Neuronal stem cell (in vitro differentiated cells): ENCODE results near the gene LOXHD1.

ENCODE experiments used
- DNase-seq: peaks from one replicate; pipeline ENCODE4 v3.0.0-alpha.2; 2013; ENCODE audit warnings: low spot score
- H2AFZ ChIP-seq: one replicate; pipeline ENCODE4 v1.6.1; 2013; ENCODE audit warnings: mild to moderate bottlenecking, low read length, inconsistent platforms
- H2AK5ac ChIP-seq: 2 replicates; pipeline ENCODE4 v1.6.1; 2013; ENCODE audit warnings: low read depth, mild to moderate bottlenecking, inconsistent platforms, low read length, moderate library complexity, mixed read lengths
- H2BK120ac ChIP-seq: 2 replicates; pipeline ENCODE4 v1.6.1; 2013; ENCODE audit warnings: low read depth, mild to moderate bottlenecking, inconsistent platforms, low read length, moderate library complexity, mixed read lengths
- H2BK12ac ChIP-seq: one replicate; pipeline ENCODE4 v1.6.1; 2013; ENCODE audit warnings: low read length, inconsistent platforms
- H2BK15ac ChIP-seq: 2 replicates; pipeline ENCODE4 v1.6.1; 2013; ENCODE audit warnings: mild to moderate bottlenecking, low read length, inconsistent platforms, mixed read lengths
- H2BK5ac ChIP-seq: one replicate; pipeline ENCODE4 v1.6.1; 2013; ENCODE audit warnings: inconsistent platforms, mild to moderate bottlenecking, low read length, moderate library complexity
- H3K14ac ChIP-seq: one replicate; pipeline ENCODE4 v1.6.1; 2013; ENCODE audit warnings: low read length, inconsistent platforms
- H3K18ac ChIP-seq: 2 replicates; pipeline ENCODE4 v1.6.1; 2013; ENCODE audit warnings: low read length, inconsistent platforms
- H3K23ac ChIP-seq: 2 replicates; pipeline ENCODE4 v1.6.1; 2013; ENCODE audit warnings: low read depth, mild to moderate bottlenecking, mixed read lengths, low read length, inconsistent platforms; ENCODE audit not compliant: poor library complexity
- H3K27ac ChIP-seq: replicated peaks from 3 replicates; pipeline ENCODE4 v1.5.1; 2013; ENCODE audit warnings: low read length, inconsistent platforms
- H3K27me3 ChIP-seq, 3 experiments: 2 replicates each; pipeline ENCODE4 v1.6.1; 2013; ENCODE audit warnings: low read length in 3 of 3, mild to moderate bottlenecking in 2 of 3, inconsistent platforms in 1 of 3, low read depth in 1 of 3, mixed read lengths in 1 of 3, moderate library complexity in 1 of 3; ENCODE audit not compliant: control insufficient read depth in 3 of 3, insufficient read depth in 3 of 3
- H3K36me3 ChIP-seq, 2 donors: replicated peaks in 1 of 2; 2 replicates each; pipeline ENCODE4 v1.6.1; 2013; ENCODE audit warnings: low read length in 2 of 2; ENCODE audit not compliant: control insufficient read depth in 2 of 2, insufficient read depth in 2 of 2
- H3K4ac ChIP-seq: 2 replicates; pipeline ENCODE4 v1.6.1; 2013; ENCODE audit warnings: inconsistent platforms, mild to moderate bottlenecking, low read length, moderate library complexity
- H3K4me1 ChIP-seq, 2 donors: 1 replicate in 1 of 2; 2 replicates in 1 of 2; pipeline ENCODE4 v1.6.1; 2013; ENCODE audit warnings: low read length in 2 of 2, low read depth in 1 of 2; ENCODE audit not compliant: control insufficient read depth in 2 of 2, insufficient read depth in 1 of 2
- H3K4me2 ChIP-seq: one replicate; pipeline ENCODE4 v1.6.1; 2013; ENCODE audit warnings: mild to moderate bottlenecking, low read length, inconsistent platforms; ENCODE audit not compliant: insufficient read depth, poor library complexity, severe bottlenecking
- H3K4me3 ChIP-seq, 2 donors: 2 replicates each; pipeline ENCODE4 v1.5.1; 2013; ENCODE audit warnings: low read length in 2 of 2, mild to moderate bottlenecking in 2 of 2, inconsistent platforms in 1 of 2, moderate library complexity in 1 of 2
- H3K79me1 ChIP-seq: one replicate; pipeline ENCODE4 v1.6.1; 2013; ENCODE audit warnings: low read depth, mild to moderate bottlenecking, inconsistent platforms, low read length, moderate library complexity
- H3K9ac ChIP-seq: one replicate; pipeline ENCODE4 v1.6.1; 2013; ENCODE audit warnings: mild to moderate bottlenecking, low read depth, low read length, inconsistent platforms; ENCODE audit not compliant: poor library complexity
- H3K9me3 ChIP-seq, 2 donors: replicated peaks in 1 of 2; 2 replicates each; pipeline versions ENCODE3 to v1.6.1; 2013; ENCODE audit warnings: low read length in 2 of 2, mild to moderate bottlenecking in 2 of 2, inconsistent platforms in 1 of 2, low read depth in 1 of 2, mixed read lengths in 1 of 2, moderate library complexity in 1 of 2; ENCODE audit not compliant: control insufficient read depth in 2 of 2, insufficient read depth in 1 of 2
- H4K8ac ChIP-seq: one replicate; pipeline ENCODE4 v1.6.1; 2013; ENCODE audit warnings: low read depth, mild to moderate bottlenecking, inconsistent platforms, low read length, moderate library complexity
- H4K91ac ChIP-seq: one replicate; pipeline ENCODE4 v1.6.1; 2013; ENCODE audit warnings: low read length, low read depth, mild to moderate bottlenecking, inconsistent platforms; ENCODE audit not compliant: poor library complexity
- WGBS, 2 donors: extraction: QIAGEN DNeasy Blood & Tissue Kit; methylation state at CpG; one replicate each; pipeline ENCODE4 v1.1.7; 2013; ENCODE audit warnings: missing lambda C conversion rate in 2 of 2, mixed read lengths in 1 of 2; ENCODE audit not compliant: insufficient read length in 2 of 2, insufficient replicate concordance in 1 of 2; ENCODE audit errors: extremely low coverage in 2 of 2; 5-methylcytosine and 5-hydroxymethylcytosine counted together

The LOXHD1 gene

GRCh38 chr18:46485675-46486194 is 171.3 kb downstream of the LOXHD1 start:
- no peak overlapping the region for H2AK5ac ChIP-seq
- no peak overlapping the region for H3K18ac ChIP-seq
- no peak overlapping the region for H2BK5ac ChIP-seq
- no peak overlapping the region for H2BK15ac ChIP-seq
- H3K23ac ChIP-seq: no peak overlapping the region
- peak overlapping the region; percentile 3 for H4K91ac ChIP-seq
- no peak overlapping the region for H3K4me3 ChIP-seq
- no peak overlapping the region for H3K14ac ChIP-seq
- no peaks in the 10 kb centered on the region for H3K79me1 ChIP-seq
- no peak overlapping the region for H3K27ac ChIP-seq
- no peak overlapping the region for H2AFZ ChIP-seq
- DNase-seq: no peak
- H2BK120ac ChIP-seq: no peak overlapping the region
- H3K4ac ChIP-seq: no peak overlapping the region
- peaks cover 0 to 27% (median 0%) of the 10 kb centered on the region in 3 experiments for H3K27me3 ChIP-seq
- H3K4me2 ChIP-seq: no peak overlapping the region
- WGBS, 2 donors: no CpG with 5 or more reads among the region's 2 CpGs
- peaks cover 2 to 7% of the 10 kb centered on the region in 2 donors for H3K9me3 ChIP-seq
- H2BK12ac ChIP-seq: no peak overlapping the region
- no peak overlapping the region for H3K9ac ChIP-seq
- no peaks in the 10 kb centered on the region for H3K36me3 ChIP-seq
- H3K4me1 ChIP-seq: peaks cover 11 to 17% of the 10 kb centered on the region in 2 donors
- H4K8ac ChIP-seq: no peak overlapping the region

GRCh38 chr18:46484971-46485370 is 172.0 kb downstream of the LOXHD1 start:
- Histone ChIP-seq H3K9ac (no peak overlapping the region), H3K36me3 (no peaks in the 10 kb centered on the region), H3K4me2 (no peak overlapping the region), H3K27ac (no peak overlapping the region), H3K23ac (no peak overlapping the region), H3K79me1 (no peaks in the 10 kb centered on the region), H3K27me3 (peaks cover 0 to 27% (median 0%) of the 10 kb centered on the region in 3 experiments), H3K4ac (no peak overlapping the region), H3K9me3 (peaks cover 2 to 7% of the 10 kb centered on the region in 2 donors), H4K91ac (no peak overlapping the region), H2BK12ac (no peak overlapping the region), H2AK5ac (no peak overlapping the region), H3K14ac (no peak overlapping the region), H2BK15ac (no peak overlapping the region), H3K18ac (no peak overlapping the region), H2AFZ (peak overlapping the region; percentile 71), H2BK5ac (no peak overlapping the region), H4K8ac (no peak overlapping the region), H3K4me1 (peaks cover 11 to 18% of the 10 kb centered on the region in 2 donors), H2BK120ac (no peak overlapping the region), H3K4me3 (no peak overlapping the region)
- DNase-seq: no peak
- WGBS, 2 donors: no CpG with 5 or more reads among the region's 16 CpGs

- Histone ChIP-seq H3K4me1 (peaks cover 11 to 18% of the 10 kb centered on the region in 2 donors), H2BK12ac (no peak overlapping the region), H3K79me1 (no peaks in the 10 kb centered on the region), H2BK5ac (no peak overlapping the region), H3K27me3 (peaks cover 0 to 25% (median 0%) of the 10 kb centered on the region in 3 experiments), H3K4me2 (no peak overlapping the region), H4K91ac (no peak overlapping the region), H3K36me3 (no peaks in the 10 kb centered on the region), H2BK120ac (no peak overlapping the region), H3K4ac (no peak overlapping the region), H3K4me3 (no peak overlapping the region), H3K18ac (peak overlapping the region; percentile 31), H2AK5ac (peak overlapping the region; percentile 54), H2BK15ac (peak overlapping the region; percentile 53), H3K27ac (no peak overlapping the region), H3K9ac (no peak overlapping the region), H3K9me3 (peaks cover 2 to 7% of the 10 kb centered on the region in 2 donors), H3K23ac (no peak overlapping the region), H2AFZ (no peak overlapping the region), H3K14ac (no peak overlapping the region), H4K8ac (no peak overlapping the region)
- no CpG with 5 or more reads among the region's 1 CpG for WGBS, 2 donors
- DNase-seq: no peak
Observed at GRCh38 chr18:46482831-46483230, 174.2 kb downstream of the LOXHD1 start.

GRCh38 chr18:46481847-46482245 is 175.2 kb downstream of the LOXHD1 start:
- Histone ChIP-seq H2BK15ac (no peak overlapping the region), H3K4ac (no peak overlapping the region), H3K36me3 (no peaks in the 10 kb centered on the region), H2BK120ac (no peak overlapping the region), H3K4me1 (peaks cover 11 to 18% of the 10 kb centered on the region in 2 donors), H3K27me3 (peaks cover 0 to 23% (median 0%) of the 10 kb centered on the region in 3 experiments), H4K91ac (no peak overlapping the region), H3K4me2 (no peak overlapping the region), H3K9ac (no peak overlapping the region), H2AK5ac (no peak overlapping the region), H2AFZ (no peak overlapping the region), H3K14ac (no peak overlapping the region), H3K4me3 (no peak overlapping the region), H3K79me1 (no peaks in the 10 kb centered on the region), H2BK12ac (no peak overlapping the region), H3K27ac (peak overlapping the region; percentile 64), H3K23ac (no peak overlapping the region), H4K8ac (no peak overlapping the region), H2BK5ac (no peak overlapping the region), H3K18ac (no peak overlapping the region), H3K9me3 (peaks cover 2 to 7% of the 10 kb centered on the region in 2 donors)
- no peak for DNase-seq
- WGBS, 2 donors: no CpG with 5 or more reads among the region's 1 CpG
